Measurements from ENCODE around the gene DAD1.

GRCh38 chr14:22627506-22628263 is 38.7 kb upstream of the DAD1 start:
- TF ChIP-seq, protein P1, sequence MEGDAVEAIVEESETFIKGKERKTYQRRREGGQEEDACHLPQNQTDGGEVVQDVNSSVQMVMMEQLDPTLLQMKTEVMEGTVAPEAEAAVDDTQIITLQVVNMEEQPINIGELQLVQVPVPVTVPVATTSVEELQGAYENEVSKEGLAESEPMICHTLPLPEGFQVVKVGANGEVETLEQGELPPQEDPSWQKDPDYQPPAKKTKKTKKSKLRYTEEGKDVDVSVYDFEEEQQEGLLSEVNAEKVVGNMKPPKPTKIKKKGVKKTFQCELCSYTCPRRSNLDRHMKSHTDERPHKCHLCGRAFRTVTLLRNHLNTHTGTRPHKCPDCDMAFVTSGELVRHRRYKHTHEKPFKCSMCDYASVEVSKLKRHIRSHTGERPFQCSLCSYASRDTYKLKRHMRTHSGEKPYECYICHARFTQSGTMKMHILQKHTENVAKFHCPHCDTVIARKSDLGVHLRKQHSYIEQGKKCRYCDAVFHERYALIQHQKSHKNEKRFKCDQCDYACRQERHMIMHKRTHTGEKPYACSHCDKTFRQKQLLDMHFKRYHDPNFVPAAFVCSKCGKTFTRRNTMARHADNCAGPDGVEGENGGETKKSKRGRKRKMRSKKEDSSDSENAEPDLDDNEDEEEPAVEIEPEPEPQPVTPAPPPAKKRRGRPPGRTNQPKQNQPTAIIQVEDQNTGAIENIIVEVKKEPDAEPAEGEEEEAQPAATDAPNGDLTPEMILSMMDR (IDR thresholded peaks at IDR 0.05 in 2 of 3, conservative IDR thresholded peaks at IDR 0.05 in 1 of 3; ENCODE audit: borderline replicate concordance in 1 of 3, insufficient read depth in 1 of 3, low read depth in 2 of 3, low read length in 2 of 3) = no peak
- TF ChIP-seq FOSL1 (IDR thresholded peaks at IDR 0.05; ENCODE audit: low read depth) (no peak), ATF3 (IDR thresholded peaks at IDR 0.05) (no peak), CBX3 (IDR thresholded peaks at IDR 0.05; ENCODE audit: low read depth) (no peak), POLR2AphosphoS5 (IDR thresholded peaks at IDR 0.05; ENCODE audit: low read depth, low read length) (no peak), REST (IDR thresholded peaks at IDR 0.05; ENCODE audit: low read depth) (no peak), POLR2A (IDR thresholded peaks at IDR 0.05; ENCODE audit: borderline replicate concordance, extremely low read depth, insufficient read depth, insufficient read length) (no peak), CEBPB (IDR thresholded peaks at IDR 0.05; ENCODE audit: low read depth) (no peak), EZH2 (IDR thresholded peaks at IDR 0.05) (no peak), JUND (IDR thresholded peaks at IDR 0.05) (no peak), ZNF274 (IDR thresholded peaks at IDR 0.05; ENCODE audit: low read depth, low read length) (no peak)
- TF ChIP-seq, protein P2, sequence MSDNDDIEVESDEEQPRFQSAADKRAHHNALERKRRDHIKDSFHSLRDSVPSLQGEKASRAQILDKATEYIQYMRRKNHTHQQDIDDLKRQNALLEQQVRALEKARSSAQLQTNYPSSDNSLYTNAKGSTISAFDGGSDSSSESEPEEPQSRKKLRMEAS (IDR thresholded peaks at IDR 0.05) = no peak
